ENCODE results near the gene BAHCC1.

DNA sequence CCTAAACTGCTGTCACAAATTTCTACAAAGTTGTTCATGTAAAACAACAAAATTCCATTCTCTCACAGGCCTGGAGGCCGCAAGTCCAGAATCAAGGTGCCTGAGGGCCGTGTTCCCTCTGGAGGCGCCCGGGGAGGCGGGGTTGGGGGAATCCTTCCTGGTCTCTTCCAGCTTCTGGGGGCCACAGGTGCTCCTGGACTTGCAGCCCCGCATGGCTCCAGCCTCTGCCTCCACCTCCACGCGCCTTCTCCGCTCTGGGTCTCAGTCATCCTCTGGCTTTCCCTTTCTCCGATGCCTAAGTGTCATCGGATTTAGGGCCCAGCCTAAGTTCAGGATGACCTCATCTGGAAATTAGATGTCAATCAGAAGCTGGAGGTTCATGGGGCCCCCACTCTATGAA is 28.6 kb upstream of the BAHCC1 start:
- TF ChIP-seq POLR2AphosphoS5 (IDR thresholded peaks at IDR 0.05; ENCODE audit: low read depth, low read length): no peak
- TF ChIP-seq, protein P1, sequence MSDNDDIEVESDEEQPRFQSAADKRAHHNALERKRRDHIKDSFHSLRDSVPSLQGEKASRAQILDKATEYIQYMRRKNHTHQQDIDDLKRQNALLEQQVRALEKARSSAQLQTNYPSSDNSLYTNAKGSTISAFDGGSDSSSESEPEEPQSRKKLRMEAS (IDR thresholded peaks at IDR 0.05): no peak
- TF ChIP-seq CBX5 (IDR thresholded peaks at IDR 0.05; ENCODE audit: low read depth, low read length): no peak
- TF ChIP-seq, protein P2, sequence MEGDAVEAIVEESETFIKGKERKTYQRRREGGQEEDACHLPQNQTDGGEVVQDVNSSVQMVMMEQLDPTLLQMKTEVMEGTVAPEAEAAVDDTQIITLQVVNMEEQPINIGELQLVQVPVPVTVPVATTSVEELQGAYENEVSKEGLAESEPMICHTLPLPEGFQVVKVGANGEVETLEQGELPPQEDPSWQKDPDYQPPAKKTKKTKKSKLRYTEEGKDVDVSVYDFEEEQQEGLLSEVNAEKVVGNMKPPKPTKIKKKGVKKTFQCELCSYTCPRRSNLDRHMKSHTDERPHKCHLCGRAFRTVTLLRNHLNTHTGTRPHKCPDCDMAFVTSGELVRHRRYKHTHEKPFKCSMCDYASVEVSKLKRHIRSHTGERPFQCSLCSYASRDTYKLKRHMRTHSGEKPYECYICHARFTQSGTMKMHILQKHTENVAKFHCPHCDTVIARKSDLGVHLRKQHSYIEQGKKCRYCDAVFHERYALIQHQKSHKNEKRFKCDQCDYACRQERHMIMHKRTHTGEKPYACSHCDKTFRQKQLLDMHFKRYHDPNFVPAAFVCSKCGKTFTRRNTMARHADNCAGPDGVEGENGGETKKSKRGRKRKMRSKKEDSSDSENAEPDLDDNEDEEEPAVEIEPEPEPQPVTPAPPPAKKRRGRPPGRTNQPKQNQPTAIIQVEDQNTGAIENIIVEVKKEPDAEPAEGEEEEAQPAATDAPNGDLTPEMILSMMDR (IDR thresholded peaks at IDR 0.05; ENCODE audit: control extremely low read depth in 1 of 3, insufficient read depth in 1 of 3, low read depth in 1 of 3, low read length in 3 of 3): no peak
- no peak for TF ChIP-seq RAD21 (IDR thresholded peaks at IDR 0.05 in 1 of 2, conservative IDR thresholded peaks at IDR 0.05 in 1 of 2; ENCODE audit: low read depth in 2 of 2, low read length in 2 of 2)
- TF ChIP-seq NANOG (IDR thresholded peaks at IDR 0.05; ENCODE audit: insufficient read depth, low read depth, low read length, poor library complexity, severe bottlenecking): no peak

Measured in H1 (cell line).